ENCODE measurements around the gene ATP13A4.

- TF ChIP-seq SMC3 (IDR thresholded peaks at IDR 0.05; ENCODE audit: low read depth, low read length) (no peak), CTCF (conservative IDR thresholded peaks at IDR 0.05; ENCODE audit: low read depth, low read length) (no peak), POLR2A (IDR thresholded peaks at IDR 0.05; ENCODE audit: low read depth, low read length) (no peak), CEBPB (IDR thresholded peaks at IDR 0.05; ENCODE audit: low read depth, low read length) (no peak), RCOR1 (IDR thresholded peaks at IDR 0.05; ENCODE audit: insufficient replicate concordance, low read length) (no peak), CHD1 (IDR thresholded peaks at IDR 0.05; ENCODE audit: low read depth, low read length) (no peak), FOS (IDR thresholded peaks at IDR 0.05; ENCODE audit: low read depth, low read length) (no peak), MAZ (IDR thresholded peaks at IDR 0.05; ENCODE audit: borderline replicate concordance, low read depth, low read length) (no peak), BHLHE40 (IDR thresholded peaks at IDR 0.05; ENCODE audit: low read depth, low read length) (no peak), RAD21 (IDR thresholded peaks at IDR 0.05; ENCODE audit: low read length) (no peak), RFX5 (IDR thresholded peaks at IDR 0.05; ENCODE audit: low read depth, low read length) (no peak)
- TF ChIP-seq, protein P1, sequence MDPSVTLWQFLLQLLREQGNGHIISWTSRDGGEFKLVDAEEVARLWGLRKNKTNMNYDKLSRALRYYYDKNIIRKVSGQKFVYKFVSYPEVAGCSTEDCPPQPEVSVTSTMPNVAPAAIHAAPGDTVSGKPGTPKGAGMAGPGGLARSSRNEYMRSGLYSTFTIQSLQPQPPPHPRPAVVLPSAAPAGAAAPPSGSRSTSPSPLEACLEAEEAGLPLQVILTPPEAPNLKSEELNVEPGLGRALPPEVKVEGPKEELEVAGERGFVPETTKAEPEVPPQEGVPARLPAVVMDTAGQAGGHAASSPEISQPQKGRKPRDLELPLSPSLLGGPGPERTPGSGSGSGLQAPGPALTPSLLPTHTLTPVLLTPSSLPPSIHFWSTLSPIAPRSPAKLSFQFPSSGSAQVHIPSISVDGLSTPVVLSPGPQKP (IDR thresholded peaks at IDR 0.05; ENCODE audit: borderline replicate concordance, low read depth, low read length): no peak
- TF ChIP-seq, protein P2, sequence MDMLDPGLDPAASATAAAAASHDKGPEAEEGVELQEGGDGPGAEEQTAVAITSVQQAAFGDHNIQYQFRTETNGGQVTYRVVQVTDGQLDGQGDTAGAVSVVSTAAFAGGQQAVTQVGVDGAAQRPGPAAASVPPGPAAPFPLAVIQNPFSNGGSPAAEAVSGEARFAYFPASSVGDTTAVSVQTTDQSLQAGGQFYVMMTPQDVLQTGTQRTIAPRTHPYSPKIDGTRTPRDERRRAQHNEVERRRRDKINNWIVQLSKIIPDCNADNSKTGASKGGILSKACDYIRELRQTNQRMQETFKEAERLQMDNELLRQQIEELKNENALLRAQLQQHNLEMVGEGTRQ (IDR thresholded peaks at IDR 0.05; ENCODE audit: low read depth, low read length): no peak
Observed at GRCh38 chr3:193595939-193596487, 41.3 kb upstream of the ATP13A4 start.

All from IMR-90 (cell line).